Brain microvascular endothelial cell (primary cell): Measurements from ENCODE around the gene GALNT10.

Experiments used
- DNase-seq: peaks from one replicate; pipeline ENCODE4 v3.0.0-alpha.2; 2020
- H3K27ac ChIP-seq: fragments of 250-450 bp; sonication (Bioruptor Pico); 2 replicates; pipeline ENCODE4 v1.5.1; 2020; ENCODE audit warnings: mild to moderate bottlenecking, moderate library complexity
- H3K27me3 ChIP-seq: fragments of 250-450 bp; sonication (Bioruptor Pico); replicated peaks from 2 replicates; pipeline ENCODE4 v1.5.1; 2020; ENCODE audit warnings: mild to moderate bottlenecking
- H3K36me3 ChIP-seq: fragments of 250-450 bp; sonication (Bioruptor Pico); replicated peaks from 2 replicates; pipeline ENCODE4 v1.5.1; 2020; ENCODE audit warnings: mild to moderate bottlenecking
- H3K4me3 ChIP-seq: 2 replicates; pipeline ENCODE4 v1.5.1; 2011; ENCODE audit warnings: low read depth, mild to moderate bottlenecking, control low read depth, low read length, moderate library complexity
- CTCF ChIP-seq: IDR thresholded peaks from 2 replicates; pipeline ENCODE4 v1.5.1; 2011; ENCODE audit warnings: low read depth, mild to moderate bottlenecking, moderate library complexity, low read length, control low read depth, inconsistent platforms; ENCODE audit errors: missing control alignments
- in situ Hi-C: cut with HindIII; loops from 2 replicates; pipeline ENCODE4 v1.10.0; 2017; ENCODE audit warnings: low sequenced_read_pairs, low pct_ligation_motif_present

The GALNT10 gene

DNA sequence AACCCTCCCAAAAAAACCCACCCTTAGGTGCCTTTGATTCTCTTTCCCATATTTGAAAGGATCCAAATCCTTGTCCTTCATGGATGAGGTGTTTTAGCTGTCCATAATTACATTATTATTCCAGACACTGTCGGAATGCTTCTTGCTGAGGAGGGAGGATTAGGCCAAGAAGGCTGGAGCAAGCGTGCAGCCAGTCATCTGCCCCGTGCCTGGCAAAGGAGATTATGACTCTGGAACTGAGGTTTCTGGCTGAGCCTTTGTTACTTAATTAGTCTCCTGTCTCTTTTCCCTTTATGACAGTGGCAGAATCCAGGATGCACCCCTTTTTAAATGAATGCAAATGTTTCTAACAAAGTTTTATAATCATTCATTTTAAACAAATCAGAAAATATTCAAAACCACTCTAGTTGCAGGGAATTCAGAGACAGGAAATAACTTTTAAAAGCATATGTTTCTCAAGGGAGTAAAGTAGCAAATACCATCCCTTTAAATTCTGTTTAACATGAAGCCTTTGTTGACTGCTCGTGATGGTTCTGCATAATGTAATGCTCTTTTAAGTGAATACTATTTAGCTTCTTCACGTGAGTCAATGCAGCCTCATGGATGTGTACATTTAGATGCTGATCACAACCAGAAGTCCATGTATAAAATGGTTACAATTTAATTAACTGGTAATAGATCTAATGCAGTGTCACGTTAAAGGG, 69.8 kb downstream of the GALNT10 start:
- Histone ChIP-seq H3K27me3 (no peaks in the 10 kb centered on the region), H3K27ac (no peak overlapping the region), H3K4me3 (no peak overlapping the region), H3K36me3 (peaks cover 3% of the 10 kb centered on the region)
- DNase-seq = no peak
- in situ Hi-C loops = no loop called here
- no peak for TF ChIP-seq CTCF

DNA sequence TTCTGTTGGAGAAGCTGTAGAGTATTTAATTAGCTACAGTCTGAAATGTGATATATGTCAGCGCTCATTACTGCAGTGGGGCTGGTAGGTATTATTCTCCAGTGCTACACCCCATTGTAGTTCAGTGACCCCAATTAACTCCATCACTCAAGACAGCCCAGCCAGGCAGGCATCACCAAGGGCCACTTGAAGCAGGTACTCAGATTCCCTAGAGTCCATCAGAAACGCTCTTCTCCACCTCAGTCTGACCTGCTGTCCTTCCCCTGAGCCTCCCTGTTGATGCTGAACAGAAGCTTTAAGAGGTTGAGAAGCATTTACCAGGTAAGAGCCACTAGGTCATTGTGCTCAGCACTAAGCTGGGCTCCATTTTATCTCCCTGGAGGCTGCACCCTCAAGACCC, 71.8 kb downstream of the GALNT10 start:
- Histone ChIP-seq H3K27me3 (no peaks in the 10 kb centered on the region), H3K4me3 (no peak overlapping the region), H3K27ac (no peak overlapping the region), H3K36me3 (peaks cover 3% of the 10 kb centered on the region)
- in situ Hi-C loops = no loop called here
- no peak for DNase-seq
- no peak for TF ChIP-seq CTCF

GRCh38 chr5:154264549-154265196, 74.1 kb downstream of the GALNT10 start:
- no peak overlapping the region for H3K27ac ChIP-seq

DNA sequence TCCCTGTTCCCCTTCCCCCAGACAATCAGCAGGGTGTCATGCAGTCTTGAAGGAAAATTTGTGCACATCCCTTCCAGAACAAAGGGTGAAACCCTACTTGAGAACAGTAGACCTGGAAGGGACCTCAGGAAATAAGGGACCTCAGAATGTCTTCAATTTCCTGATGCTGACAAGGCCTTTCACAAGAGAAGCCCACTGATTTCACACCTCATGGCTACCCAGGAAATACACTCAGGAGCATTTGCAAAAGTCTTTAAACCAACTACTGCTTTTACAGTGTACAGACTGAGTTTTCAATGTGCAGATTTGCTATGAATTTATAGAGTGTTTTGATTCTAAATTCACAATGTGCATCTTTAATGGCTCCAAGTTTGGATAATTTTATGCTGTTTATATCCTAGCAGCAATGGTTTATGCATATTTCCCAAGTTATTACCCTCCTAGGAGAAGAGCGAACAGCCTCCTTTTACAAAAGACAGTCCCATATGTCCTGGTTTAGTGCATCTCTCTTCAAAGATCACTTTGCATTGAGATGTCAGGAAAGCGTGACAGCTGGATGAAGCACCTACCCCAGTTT, 74.8 kb downstream of the GALNT10 start:
- no peak for DNase-seq
- in situ Hi-C loops = no loop called here
- H3K36me3 ChIP-seq = peaks cover 3% of the 10 kb centered on the region
- no peak for TF ChIP-seq CTCF
- H3K27me3 ChIP-seq = no peaks in the 10 kb centered on the region
- no peak overlapping the region for H3K4me3 ChIP-seq
- H3K27ac ChIP-seq = no peak overlapping the region

More at GRCh38 chr5:154264549-154265196, 74.1 kb downstream of the GALNT10 start:
- H3K36me3 ChIP-seq = peaks cover 3% of the 10 kb centered on the region
- no peak for TF ChIP-seq CTCF
- H3K27me3 ChIP-seq = no peaks in the 10 kb centered on the region
- no peak for DNase-seq
- no peak overlapping the region for H3K4me3 ChIP-seq
- in situ Hi-C loops = no loop called here

- no peak for TF ChIP-seq CTCF
These were observed 77.0 kb downstream of the GALNT10 start for GRCh38 chr5:154267516-154267915.

More at GRCh38 chr5:154267516-154267915, 77.0 kb downstream of the GALNT10 start:
- Histone ChIP-seq H3K36me3 (peaks cover under 1% of the 10 kb centered on the region), H3K27ac (no peak overlapping the region), H3K27me3 (no peaks in the 10 kb centered on the region), H3K4me3 (no peak overlapping the region)
- in situ Hi-C loops = no loop called here
- DNase-seq = no peak
